Caco-2 (cell line): ENCODE data around the gene NRIP1. TPM values are rescaled to one million over a fixed set of nuclear protein-coding genes. Genes with fewer than 3 reads are reported as not detected.

Source experiments
- BruUV-seq: library from RNA; stranded (reverse); fragments of 400-500 nt; replicated peaks from 2 replicates; lab custom pipeline; 2021; lab: Mats Ljungman, UMichigan
- CTCF ChIA-PET: fragments of 300-600 bp; sonication (Branson Sonifier 250); formaldehyde crosslinking; loops from one replicate; lab custom pipeline; 2022; ENCODE audit warnings: antibody characterized with exemption; lab: Charles Lee
- POLR2A ChIA-PET: fragments of 300-600 bp; sonication (Branson Sonifier 250); formaldehyde crosslinking; loops from one replicate; lab custom pipeline; 2022; ENCODE audit warnings: antibody characterized with exemption; lab: Charles Lee
- DNase-seq, 2 experiments: peaks; one replicate each; pipeline versions ENCODE4 v3.0.0 to v3.0.0-alpha.2; 2020 to 2022
- H3K27me3 ChIP-seq: replicated peaks from 2 replicates; pipeline ENCODE4 v1.6.0; 2011; ENCODE audit warnings: low read length; ENCODE audit not compliant: control insufficient read depth, insufficient read depth
- H3K36me3 ChIP-seq: 2 replicates; pipeline ENCODE4 v1.5.1; 2011; ENCODE audit warnings: low read length; ENCODE audit not compliant: control insufficient read depth, insufficient read depth
- H3K4me1 ChIP-seq: fragments of 250-450 bp; sonication (Bioruptor Pico); 2 replicates; pipeline ENCODE4 v1.5.1; 2020; ENCODE audit warnings: mild to moderate bottlenecking
- H3K4me3 ChIP-seq: 2 replicates; pipeline ENCODE4 v1.5.1; 2011; ENCODE audit warnings: low read depth, mild to moderate bottlenecking, control low read depth, low read length
- H3K9me3 ChIP-seq: fragments of 250-450 bp; sonication (Bioruptor Pico); 2 replicates; pipeline ENCODE4 v1.5.1; 2020; ENCODE audit warnings: mild to moderate bottlenecking, moderate library complexity
- H3K27ac Mint-ChIP-seq: one replicate; pipeline ENCODE4 v1.8.0; 2022; ENCODE audit warnings: mixed read lengths; ENCODE audit not compliant: unreplicated experiment
- H3K27me3 Mint-ChIP-seq: one replicate; pipeline ENCODE4 v1.8.0; 2022; ENCODE audit warnings: mixed read lengths; ENCODE audit not compliant: insufficient read depth, unreplicated experiment
- H3K36me3 Mint-ChIP-seq: one replicate; pipeline ENCODE4 v1.8.0; 2022; ENCODE audit warnings: mild to moderate bottlenecking, mixed read lengths; ENCODE audit not compliant: insufficient read depth, unreplicated experiment
- H3K4me1 Mint-ChIP-seq: one replicate; pipeline ENCODE4 v1.8.0; 2022; ENCODE audit warnings: low read depth, mixed read lengths; ENCODE audit not compliant: unreplicated experiment
- H3K4me3 Mint-ChIP-seq: one replicate; pipeline ENCODE4 v1.8.0; 2022; ENCODE audit warnings: mild to moderate bottlenecking, moderate library complexity, mixed read lengths; ENCODE audit not compliant: unreplicated experiment
- H3K9me3 Mint-ChIP-seq: one replicate; pipeline ENCODE4 v1.8.0; 2022; ENCODE audit warnings: mixed read lengths; ENCODE audit not compliant: unreplicated experiment
- intact Hi-C: fragments of 100-400 bp; cut with micrococcal nuclease; formaldehyde crosslinking; loops from one replicate; pipeline ENCODE4 v1.10.0; 2022; ENCODE audit not compliant: unreplicated experiment
- total RNA-seq: library from RNA; stranded (reverse); gene quantifications from 2 replicates; pipeline ENCODE4 v1.2.3, GENCODE V29; 2022
- TF ChIP-seq, protein P1 (sequence below), 2 experiments: fragments of 200-600 bp in 1 of 2; IDR thresholded peaks; 1 replicate in 1 of 2; 2 replicates in 1 of 2; pipeline versions ENCODE4 v1.5.1 to v1.8.0; 2011 to 2022; ENCODE audit warnings: antibody characterized with exemption in 1 of 2, control low read depth in 1 of 2, inconsistent platforms in 1 of 2, low read depth in 1 of 2, low read length in 1 of 2, mild to moderate bottlenecking in 1 of 2, moderate library complexity in 1 of 2; ENCODE audit not compliant: insufficient read depth in 1 of 2, severe bottlenecking in 1 of 2, unreplicated experiment in 1 of 2

Gene NRIP1
- total RNA-seq, 1 experiment from 2014 or later, result 28.6 TPM

DNA sequence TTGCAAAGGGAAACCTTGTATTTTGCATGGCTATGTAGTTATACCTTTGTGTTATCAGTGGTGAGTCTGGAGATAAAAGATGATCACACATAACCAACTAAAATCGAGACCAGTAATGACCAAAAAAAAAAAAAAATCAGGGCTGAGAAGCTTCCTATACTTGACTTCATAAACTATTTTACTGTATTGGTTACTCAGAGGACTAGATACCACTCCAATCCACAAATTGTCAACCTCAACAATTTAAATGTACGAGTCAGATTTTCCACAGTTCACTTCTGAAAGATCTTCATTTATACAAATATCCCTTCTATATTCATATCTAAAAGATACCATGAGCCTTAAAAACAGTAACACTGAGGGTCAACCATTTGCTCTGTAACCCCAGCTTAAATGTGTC lies 71.7 kb downstream of the NRIP1 start:
- ChIA-PET CTCF (no interaction called here), POLR2A (no interaction called here)
- BruUV-seq, result no TSS peak
- H3K4me3 ChIP-seq, result no peak overlapping the region
- H3K36me3 ChIP-seq, result no peaks in the 10 kb centered on the region; the same call in 1 of the 2 replicates
- DNase-seq, result no peak
- Mint-ChIP-seq H3K4me3 (no peak overlapping the region), H3K9me3 (no peaks in the 10 kb centered on the region), H3K27me3 (no peaks in the 10 kb centered on the region), H3K36me3 (no peaks in the 10 kb centered on the region), H3K4me1 (peaks cover 13% of the 10 kb centered on the region), H3K27ac (no peak overlapping the region)
- TF ChIP-seq, protein P1, sequence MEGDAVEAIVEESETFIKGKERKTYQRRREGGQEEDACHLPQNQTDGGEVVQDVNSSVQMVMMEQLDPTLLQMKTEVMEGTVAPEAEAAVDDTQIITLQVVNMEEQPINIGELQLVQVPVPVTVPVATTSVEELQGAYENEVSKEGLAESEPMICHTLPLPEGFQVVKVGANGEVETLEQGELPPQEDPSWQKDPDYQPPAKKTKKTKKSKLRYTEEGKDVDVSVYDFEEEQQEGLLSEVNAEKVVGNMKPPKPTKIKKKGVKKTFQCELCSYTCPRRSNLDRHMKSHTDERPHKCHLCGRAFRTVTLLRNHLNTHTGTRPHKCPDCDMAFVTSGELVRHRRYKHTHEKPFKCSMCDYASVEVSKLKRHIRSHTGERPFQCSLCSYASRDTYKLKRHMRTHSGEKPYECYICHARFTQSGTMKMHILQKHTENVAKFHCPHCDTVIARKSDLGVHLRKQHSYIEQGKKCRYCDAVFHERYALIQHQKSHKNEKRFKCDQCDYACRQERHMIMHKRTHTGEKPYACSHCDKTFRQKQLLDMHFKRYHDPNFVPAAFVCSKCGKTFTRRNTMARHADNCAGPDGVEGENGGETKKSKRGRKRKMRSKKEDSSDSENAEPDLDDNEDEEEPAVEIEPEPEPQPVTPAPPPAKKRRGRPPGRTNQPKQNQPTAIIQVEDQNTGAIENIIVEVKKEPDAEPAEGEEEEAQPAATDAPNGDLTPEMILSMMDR (IDR thresholded peaks at IDR 0.05; ENCODE audit: insufficient read depth in 1 of 2, low read depth in 1 of 2, low read length in 1 of 2, severe bottlenecking in 1 of 2, unreplicated experiment in 1 of 2), result no peak
- intact Hi-C loops, result no loop called here
- H3K9me3 ChIP-seq, result no peaks in the 10 kb centered on the region
- H3K4me1 ChIP-seq, result no peaks in the 10 kb centered on the region
- H3K27me3 ChIP-seq, result no peaks in the 10 kb centered on the region

DNA sequence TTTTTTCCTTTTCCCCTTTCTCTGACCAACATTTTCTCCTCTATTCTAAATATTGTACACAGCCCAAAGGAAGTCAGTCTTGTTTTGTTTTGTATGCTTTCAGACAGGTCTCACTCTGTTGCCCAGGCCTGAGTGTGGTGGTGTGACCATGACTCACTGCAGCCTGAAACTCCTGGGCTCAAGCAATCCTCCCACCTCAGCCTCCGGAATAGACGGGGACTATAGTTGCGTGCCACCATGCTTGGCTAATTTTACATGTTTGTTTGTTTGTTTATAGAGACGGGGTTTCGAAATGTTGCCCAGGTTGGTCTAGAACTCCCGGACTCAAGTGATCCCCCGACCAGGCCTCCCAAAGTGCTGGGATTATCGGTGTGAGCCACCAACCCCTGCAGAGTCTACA lies 72.8 kb downstream of the NRIP1 start:
- Mint-ChIP-seq H3K27me3 (no peaks in the 10 kb centered on the region), H3K36me3 (no peaks in the 10 kb centered on the region), H3K4me3 (no peak overlapping the region), H3K4me1 (peaks cover 13% of the 10 kb centered on the region), H3K27ac (no peak overlapping the region), H3K9me3 (no peaks in the 10 kb centered on the region)
- intact Hi-C loops, result no loop called here
- POLR2A ChIA-PET, result no interaction called here
- Histone ChIP-seq H3K27me3 (no peaks in the 10 kb centered on the region), H3K4me1 (no peaks in the 10 kb centered on the region), H3K4me3 (no peak overlapping the region), H3K36me3 (no peaks in the 10 kb centered on the region; the same call in 1 of the 2 replicates), H3K9me3 (no peaks in the 10 kb centered on the region)
- TF ChIP-seq, protein P1 (IDR thresholded peaks at IDR 0.05; ENCODE audit: insufficient read depth in 1 of 2, low read depth in 1 of 2, low read length in 1 of 2, severe bottlenecking in 1 of 2, unreplicated experiment in 1 of 2), result no peak
- no TSS peak for BruUV-seq
- DNase-seq, result no peak
- CTCF ChIA-PET, result no interaction called here

DNA sequence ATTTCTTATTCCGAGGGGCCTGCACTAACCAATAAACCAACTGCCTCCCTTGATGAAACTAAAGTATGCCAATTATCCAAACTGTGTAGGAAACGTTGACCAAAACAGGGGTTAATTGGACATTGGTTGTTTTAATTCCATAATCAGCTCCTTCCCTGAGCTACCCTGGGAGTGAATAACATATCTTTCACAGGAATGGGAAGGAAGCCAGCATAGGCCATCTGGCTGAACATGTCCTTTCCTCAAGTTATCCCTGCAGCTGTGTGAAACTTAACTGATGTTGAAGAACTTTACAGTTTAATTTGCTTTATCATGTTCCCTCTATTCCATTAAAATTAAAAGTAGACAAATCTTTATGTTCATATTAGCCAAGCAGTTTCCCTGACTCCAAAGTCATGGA lies 75.4 kb downstream of the NRIP1 start:
- H3K4me3 Mint-ChIP-seq, result no peak overlapping the region
- no peak overlapping the region for H3K4me3 ChIP-seq
- no peaks in the 10 kb centered on the region for H3K27me3 ChIP-seq
- CTCF ChIA-PET, result no interaction called here
- H3K9me3 ChIP-seq, result no peaks in the 10 kb centered on the region
- no peak for DNase-seq
- peaks cover 6% of the 10 kb centered on the region for H3K4me1 Mint-ChIP-seq
- no peak overlapping the region for H3K27ac Mint-ChIP-seq
- POLR2A ChIA-PET, result no interaction called here
- no TSS peak for BruUV-seq
- no peaks in the 10 kb centered on the region for H3K36me3 Mint-ChIP-seq
- intact Hi-C loops, result no loop called here
- TF ChIP-seq, protein P1 (IDR thresholded peaks at IDR 0.05; ENCODE audit: insufficient read depth in 1 of 2, low read depth in 1 of 2, low read length in 1 of 2, severe bottlenecking in 1 of 2, unreplicated experiment in 1 of 2), result no peak
- H3K27me3 Mint-ChIP-seq, result no peaks in the 10 kb centered on the region
- no peaks in the 10 kb centered on the region for H3K9me3 Mint-ChIP-seq
- no peaks in the 10 kb centered on the region for H3K4me1 ChIP-seq
- no peaks in the 10 kb centered on the region for H3K36me3 ChIP-seq
